ENCODE results near the gene KIF3A.

The KIF3A gene

GRCh38 chr5:132778129-132778528, 40.8 kb upstream of the KIF3A start:
- DNase-seq: no peak
- Histone ChIP-seq H3K9me3 (replicated peaks; ENCODE audit: insufficient read depth, low read length) (no peaks in the 10 kb centered on the region), H4K20me1 (ENCODE audit: insufficient read depth, low read length) (no peaks in the 10 kb centered on the region), H3K36me3 (replicated peaks; ENCODE audit: insufficient read depth, low read length) (no peaks in the 10 kb centered on the region), H3K79me2 (ENCODE audit: low read length) (no peaks in the 10 kb centered on the region), H3F3A (ENCODE audit: insufficient read depth, low read length) (peaks cover 14% of the 10 kb centered on the region; the same call in 1 of the 2 replicates), H3K9me2 (replicated peaks; ENCODE audit: insufficient read depth, low read length) (no peaks in the 10 kb centered on the region), H3K27ac (ENCODE audit: low read length) (no peak overlapping the region), H3K27me3 (replicated peaks; ENCODE audit: insufficient read depth, low read length) (peaks cover 25% of the 10 kb centered on the region), H3K4me1 (ENCODE audit: low read length) (peaks cover 16% of the 10 kb centered on the region), H3K9ac (ENCODE audit: low read length) (no peak overlapping the region), H3K4me2 (ENCODE audit: low read depth, low read length) (peak overlapping the region; percentile 85; the same call in 1 of the 2 replicates), H2AFZ (ENCODE audit: low read length) (no peak overlapping the region), H3K4me3 (ENCODE audit: low read length) (peak overlapping the region; percentile 74; the same call in 1 of the 2 replicates)
- TF ChIP-seq CTCF (IDR thresholded peaks at IDR 0.05; ENCODE audit: low read length): no peak
- no peak for TF ChIP-seq EZH2phosphoT487 (IDR thresholded peaks at IDR 0.05; ENCODE audit: low read length)
- no peak for TF ChIP-seq EZH2 (optimal IDR thresholded peaks at IDR 0.05; ENCODE audit: low read depth, low read length)

GRCh38 chr5:132777209-132778069, 40.1 kb upstream of the KIF3A start, which contains the start of gene SEPTIN8:
TSS of gene SEPTIN8 (minus strand) at chr5:132777239. CDS start at chr5:132777137, 102 bp downstream.
- Histone ChIP-seq H3K4me3 (ENCODE audit: low read length) (peak within 1 kb of the TSS; percentile 74), H3K36me3 (replicated peaks; ENCODE audit: insufficient read depth, low read length) (no peaks in the 10 kb centered on the region), H4K20me1 (ENCODE audit: insufficient read depth, low read length) (no peaks in the 10 kb centered on the region), H3K9me2 (replicated peaks; ENCODE audit: insufficient read depth, low read length) (no peaks in the 10 kb centered on the region), H3K9ac (ENCODE audit: low read length) (peak within 1 kb of the TSS; percentile 64), H3F3A (ENCODE audit: insufficient read depth, low read length) (peaks cover 14% of the 10 kb centered on the region; the same call in 1 of the 2 replicates), H3K4me1 (ENCODE audit: low read length) (peaks cover 16% of the 10 kb centered on the region), H2AFZ (ENCODE audit: low read length) (peak within 1 kb of the TSS; percentile 83), H3K79me2 (ENCODE audit: low read length) (no peaks in the 10 kb centered on the region), H3K9me3 (replicated peaks; ENCODE audit: insufficient read depth, low read length) (no peaks in the 10 kb centered on the region), H3K27me3 (replicated peaks; ENCODE audit: insufficient read depth, low read length) (peaks cover 25% of the 10 kb centered on the region), H3K4me2 (ENCODE audit: low read depth, low read length) (peak within 1 kb of the TSS; percentile 85), H3K27ac (ENCODE audit: low read length) (no peak within 1 kb of the TSS)
- TF ChIP-seq EZH2 (optimal IDR thresholded peaks at IDR 0.05; ENCODE audit: low read depth, low read length) (no peak), CTCF (IDR thresholded peaks at IDR 0.05; ENCODE audit: low read length) (no peak), EZH2phosphoT487 (IDR thresholded peaks at IDR 0.05; ENCODE audit: low read length) (no peak)
- no peak for DNase-seq

- no peaks in the 10 kb centered on the region for H3K79me2 ChIP-seq (ENCODE audit: low read length)
- peak overlapping the region; percentile 47; the same call in 1 of the 2 replicates for H3K4me3 ChIP-seq (ENCODE audit: low read length)
- no peaks in the 10 kb centered on the region for H4K20me1 ChIP-seq (ENCODE audit: insufficient read depth, low read length)
- peaks cover 25% of the 10 kb centered on the region for H3K27me3 ChIP-seq (replicated peaks; ENCODE audit: insufficient read depth, low read length)
- TF ChIP-seq EZH2 (optimal IDR thresholded peaks at IDR 0.05; ENCODE audit: low read depth, low read length) (no peak), EZH2phosphoT487 (IDR thresholded peaks at IDR 0.05; ENCODE audit: low read length) (no peak), CTCF (IDR thresholded peaks at IDR 0.05; ENCODE audit: low read length) (no peak)
- no peaks in the 10 kb centered on the region for H3K36me3 ChIP-seq (replicated peaks; ENCODE audit: insufficient read depth, low read length)
- H3K4me2 ChIP-seq (ENCODE audit: low read depth, low read length): peak overlapping the region; percentile 30; the same call in 1 of the 2 replicates
- H3K4me1 ChIP-seq (ENCODE audit: low read length): peaks cover 16% of the 10 kb centered on the region
- no peaks in the 10 kb centered on the region for H3K9me2 ChIP-seq (replicated peaks; ENCODE audit: insufficient read depth, low read length)
- no peak overlapping the region for H3K9ac ChIP-seq (ENCODE audit: low read length)
- peaks cover 14% of the 10 kb centered on the region; the same call in 1 of the 2 replicates for H3F3A ChIP-seq (ENCODE audit: insufficient read depth, low read length)
- DNase-seq: no peak
- no peak overlapping the region for H3K27ac ChIP-seq (ENCODE audit: low read length)
- no peaks in the 10 kb centered on the region for H3K9me3 ChIP-seq (replicated peaks; ENCODE audit: insufficient read depth, low read length)
- H2AFZ ChIP-seq (ENCODE audit: low read length): no peak overlapping the region
Observed at GRCh38 chr5:132776938-132777208, 39.5 kb upstream of the KIF3A start.

All from MM.1S (cell line).